GM18867 (cell line): Measurements from ENCODE around the gene BCORL1.

ENCODE experiments used
- ATAC-seq: cut with Tn5 transposase; IDR thresholded peaks from one replicate; pipeline ENCODE4 v1.9.1; 2021; ENCODE audit warnings: mild to moderate bottlenecking, moderate library complexity; ENCODE audit not compliant: unreplicated experiment

Gene BCORL1

DNA sequence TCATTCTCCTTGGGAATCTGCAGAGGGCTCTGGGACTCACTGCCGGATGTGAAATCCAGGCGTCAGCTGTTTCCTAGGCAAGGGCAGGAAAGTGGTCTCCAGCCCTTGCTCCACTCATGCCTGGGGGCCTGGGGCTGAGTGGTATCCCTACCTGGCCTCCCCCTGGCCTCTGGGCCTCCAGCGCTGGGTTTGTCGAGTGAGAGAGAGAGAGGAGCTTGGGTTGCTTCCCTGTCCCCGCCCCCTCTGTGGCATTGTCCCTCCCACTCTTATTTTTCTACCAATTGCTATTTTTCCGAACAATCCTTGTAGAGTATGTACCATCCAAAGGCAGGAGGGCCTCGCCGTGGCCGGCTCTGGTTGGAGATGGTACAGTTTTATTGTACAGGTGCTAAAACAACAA is 74.8 kb downstream of the BCORL1 start:
- no peak for ATAC-seq

DNA sequence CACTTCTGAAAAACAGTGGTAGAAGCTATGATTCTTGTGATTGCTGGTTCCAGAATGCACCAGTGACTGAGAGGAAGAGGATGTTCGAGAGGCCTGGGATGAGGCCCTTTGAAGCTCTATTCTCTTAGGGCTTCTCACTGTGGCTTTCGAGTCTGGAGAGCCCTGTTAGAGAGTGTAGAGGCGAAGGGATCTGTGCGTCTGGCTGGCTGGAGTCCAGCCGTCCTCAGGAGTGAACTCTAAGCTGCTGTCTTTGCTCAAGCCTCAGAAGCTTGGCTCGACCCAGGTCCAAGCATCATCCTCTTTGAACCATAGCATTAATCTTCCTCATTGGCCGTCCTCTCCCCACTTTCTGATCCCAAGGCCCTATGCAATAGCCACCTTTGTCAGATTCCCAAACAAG is 76.2 kb downstream of the BCORL1 start:
- no peak for ATAC-seq

DNA sequence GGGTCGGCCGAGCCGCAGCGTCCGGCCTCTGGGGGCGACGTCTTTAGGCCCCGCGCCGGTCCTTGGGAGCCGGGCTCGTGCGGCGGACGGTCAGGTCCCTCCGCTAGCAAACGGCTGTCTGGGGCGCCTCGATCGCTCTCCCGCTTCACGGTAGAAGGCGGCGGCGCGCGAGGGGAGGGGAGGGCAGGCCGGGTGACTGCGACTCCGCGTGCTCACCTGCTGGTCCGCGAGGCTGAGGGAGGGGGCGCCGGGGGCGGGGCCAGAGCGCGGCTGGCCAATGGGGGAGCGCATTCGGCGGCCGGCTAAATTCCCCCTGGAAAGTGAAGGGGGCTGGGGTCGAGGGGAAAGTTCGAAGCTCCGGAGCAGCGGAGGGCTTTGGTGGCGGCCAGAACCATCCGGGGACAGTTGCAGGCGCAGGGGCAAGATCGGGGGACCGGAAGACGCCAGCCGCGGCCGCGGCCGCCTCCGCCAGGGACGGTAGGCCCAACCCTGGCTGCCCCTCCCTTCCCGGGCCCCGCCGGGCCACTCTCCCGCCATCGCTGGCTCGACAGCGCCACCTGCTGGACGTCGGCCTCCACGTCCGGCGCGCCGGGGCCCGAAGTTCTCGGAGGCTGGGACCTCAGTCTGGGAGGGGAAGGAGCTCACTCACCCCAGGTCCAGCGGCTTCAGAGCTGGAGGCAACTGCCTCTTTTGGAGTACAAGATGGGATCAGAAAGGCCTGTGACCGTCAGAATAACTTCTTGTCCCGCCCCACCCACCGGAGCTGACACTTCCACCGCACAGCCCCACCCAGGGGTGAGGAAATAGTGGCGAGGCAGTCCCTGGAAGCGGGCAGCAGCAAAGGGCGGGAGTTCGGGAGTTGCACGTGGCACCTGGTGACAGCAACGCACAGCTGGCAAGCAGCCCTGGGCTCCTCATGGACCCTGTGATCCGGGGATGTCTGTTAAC is 78.0 kb downstream of the BCORL1 start:
- peak; percentile 90 for ATAC-seq

DNA sequence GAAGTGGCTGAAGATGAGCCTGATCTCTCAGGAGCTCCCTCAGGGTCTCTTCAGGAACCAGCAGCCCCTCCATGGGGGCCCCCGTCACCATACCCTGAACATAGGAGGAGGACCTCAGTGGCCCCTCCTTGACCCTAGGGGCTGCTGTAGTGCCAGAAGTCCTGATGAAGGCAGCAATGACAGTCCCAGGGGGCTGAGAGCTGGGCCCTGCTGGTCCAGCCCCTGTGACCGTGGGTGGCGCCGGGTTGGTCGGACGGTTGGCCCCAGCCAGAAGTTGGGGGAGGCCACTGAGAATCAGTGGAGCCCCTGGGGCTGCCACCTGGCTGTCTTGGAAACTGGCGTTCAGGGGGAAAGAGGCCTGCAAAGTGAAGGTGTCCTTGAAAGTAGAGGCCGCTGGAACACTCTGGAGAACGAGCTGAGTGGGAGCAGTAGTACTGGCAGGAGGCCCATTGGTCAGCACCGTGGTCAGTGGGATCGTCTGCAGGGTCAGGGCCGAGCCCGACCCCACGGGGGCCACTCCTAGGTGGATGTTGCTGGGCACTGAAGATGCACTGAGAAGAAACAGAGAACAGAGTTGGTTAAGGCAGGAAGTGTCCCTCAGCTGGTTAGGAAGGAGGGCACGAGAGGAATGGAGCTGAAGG is 84.7 kb downstream of the BCORL1 start:
- ATAC-seq: no peak

DNA sequence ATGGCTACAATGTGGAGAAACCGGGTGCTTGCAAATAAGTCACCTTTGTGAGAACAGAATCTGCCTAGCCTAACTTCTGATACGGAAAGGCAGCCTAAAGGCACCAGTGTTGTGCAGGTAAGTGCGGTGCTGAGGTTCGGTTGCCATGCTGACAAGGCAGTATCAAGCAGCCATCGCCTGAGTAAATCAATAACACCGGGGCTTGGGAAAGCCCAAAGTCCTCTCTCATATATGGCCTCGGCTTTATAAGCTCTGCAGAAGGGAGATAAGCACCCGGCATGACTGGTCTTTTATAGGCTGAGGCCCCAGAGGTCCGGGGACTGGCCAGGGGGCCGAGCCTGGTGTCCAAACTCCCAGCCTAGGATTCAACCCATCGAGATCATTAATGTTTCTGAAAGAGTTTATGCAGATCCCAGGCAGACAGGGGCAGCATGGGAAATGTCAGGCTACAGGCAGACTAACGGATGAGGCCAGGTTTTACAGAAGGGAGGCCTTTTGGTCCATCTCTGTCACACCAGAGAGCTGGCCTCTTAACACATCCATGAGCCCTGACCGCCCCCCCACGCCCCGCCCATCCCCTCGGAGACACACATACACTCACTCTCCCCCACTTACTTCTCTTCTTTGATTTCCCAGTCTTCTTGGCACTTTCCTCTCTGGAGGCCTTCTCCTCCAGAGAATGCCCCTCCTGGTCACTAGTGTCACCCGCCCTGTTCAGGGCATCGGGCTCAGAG is 89.3 kb downstream of the BCORL1 start:
- no peak for ATAC-seq

DNA sequence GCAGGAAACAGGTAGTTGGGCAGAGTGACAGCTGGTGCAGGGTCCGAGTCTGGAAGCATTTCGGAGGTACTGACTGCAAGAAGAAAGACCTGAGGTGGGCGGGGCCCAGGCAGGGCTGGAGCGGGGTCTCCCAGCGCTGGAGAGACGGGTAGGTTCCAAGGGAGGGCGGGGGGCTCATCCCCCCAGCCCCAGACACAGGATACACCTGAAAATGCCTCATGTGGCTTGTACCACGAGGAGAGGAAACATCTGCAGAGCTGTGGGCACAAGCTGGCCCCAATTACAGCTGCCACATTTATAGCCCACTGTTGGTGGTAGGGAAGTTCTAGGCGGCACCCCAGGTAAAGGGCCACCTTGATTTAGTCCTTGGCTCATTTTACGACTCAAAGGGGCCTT is 89.9 kb downstream of the BCORL1 start:
- ATAC-seq: no peak

DNA sequence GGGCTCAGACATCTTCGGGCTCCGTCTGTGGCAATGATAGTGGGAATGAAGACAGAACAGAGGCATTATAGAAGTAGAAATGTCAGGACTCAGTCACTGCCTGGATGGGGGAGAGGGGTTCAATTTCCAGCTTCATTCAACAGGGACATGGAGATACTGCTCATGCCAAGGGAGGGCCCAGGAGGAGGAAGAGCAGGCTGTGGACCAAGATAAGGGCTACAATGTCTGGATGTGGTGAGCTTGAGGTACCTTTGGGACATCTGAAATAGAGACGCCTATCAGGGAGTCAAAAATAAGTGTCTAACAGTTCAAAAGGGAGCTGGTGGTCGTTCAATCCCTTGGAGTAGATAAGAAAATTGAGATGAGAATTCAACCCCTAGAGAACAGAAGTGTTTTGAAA is 93.3 kb downstream of the BCORL1 start:
- no peak for ATAC-seq

DNA sequence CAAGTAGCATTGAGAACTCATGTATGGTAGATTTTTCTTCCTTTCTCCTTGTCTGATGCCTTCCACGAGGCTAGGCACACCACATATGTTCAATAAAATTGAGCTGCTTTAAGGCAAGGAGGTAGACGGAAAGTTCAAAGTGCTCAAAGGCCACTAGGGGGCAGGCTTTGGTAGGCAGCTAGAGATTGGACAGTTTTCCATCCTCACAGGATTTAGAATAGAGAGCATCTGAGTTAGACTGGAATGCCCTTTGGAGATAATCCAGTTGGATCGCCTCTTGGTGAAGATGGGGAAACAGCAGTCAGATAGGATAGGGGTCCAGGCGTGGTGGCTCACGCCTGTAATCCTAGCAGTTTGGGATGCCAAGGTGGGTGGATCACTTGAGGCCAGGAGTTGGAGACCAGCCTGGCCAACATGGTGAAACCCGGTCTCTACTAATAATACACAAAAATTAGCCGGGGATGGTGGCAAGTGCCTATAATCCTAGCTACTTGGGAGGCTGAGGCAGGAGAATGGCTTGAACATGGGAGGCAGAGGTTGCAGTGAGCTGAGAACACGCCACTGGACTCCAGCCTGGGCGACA is 97.5 kb downstream of the BCORL1 start:
- ATAC-seq: no peak

DNA sequence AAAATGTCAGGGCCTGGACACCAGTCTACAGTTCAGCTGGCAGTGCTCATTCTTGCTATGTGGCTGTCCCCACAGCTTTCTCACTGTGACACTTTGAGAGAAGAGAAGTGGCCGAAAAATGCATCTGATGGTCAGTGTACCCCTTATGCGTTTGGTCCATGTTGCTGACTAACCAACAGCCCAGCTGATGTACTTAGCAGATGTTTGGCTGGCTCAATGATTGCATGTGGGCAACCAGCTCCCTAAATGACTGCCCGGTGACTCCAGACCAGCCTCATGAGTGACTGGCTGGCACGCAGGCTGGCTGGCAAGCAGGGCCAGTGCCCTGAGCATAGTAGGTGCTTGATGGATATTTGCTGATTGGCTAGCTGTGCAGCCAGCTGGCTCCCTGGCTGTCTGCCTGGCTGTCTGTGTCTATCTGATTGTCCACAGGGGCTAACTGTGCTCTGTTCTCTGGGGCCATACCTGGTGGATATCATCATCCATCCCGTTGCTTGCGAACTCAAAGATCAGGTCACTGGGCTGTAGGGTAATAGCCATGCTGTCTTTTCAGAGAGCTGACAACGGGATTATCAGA is 98.4 kb downstream of the BCORL1 start:
- ATAC-seq: no peak

DNA sequence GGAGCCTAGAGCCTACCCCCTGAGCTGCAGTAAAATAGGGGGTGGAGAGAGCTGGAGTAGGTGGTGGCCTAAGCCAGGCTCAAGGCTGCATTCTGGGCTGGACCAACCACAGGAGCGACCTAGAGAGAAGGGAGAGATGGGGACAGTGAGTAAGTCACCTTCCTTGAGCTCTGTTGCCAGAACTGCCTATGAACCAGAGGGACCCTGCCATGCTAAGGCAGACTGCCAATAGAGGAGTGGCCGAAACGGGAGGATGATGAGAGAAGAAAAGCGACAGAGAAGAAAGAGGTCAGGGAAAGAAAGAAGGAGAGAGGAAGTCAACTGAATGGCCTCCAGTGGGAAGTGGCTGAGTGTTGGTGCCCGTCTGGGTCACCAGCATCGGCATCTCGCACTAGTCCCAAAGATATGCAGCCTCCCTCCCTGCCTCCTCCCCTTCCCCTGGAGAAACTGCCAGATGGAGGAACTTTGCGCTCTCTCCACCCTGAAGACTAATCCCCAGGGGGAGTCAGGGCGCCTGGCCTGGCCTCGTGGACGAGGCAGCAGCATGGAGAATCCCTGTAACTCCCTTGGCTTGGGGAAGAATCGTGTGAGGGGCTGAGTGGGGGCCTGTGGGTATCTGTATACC is 99.1 kb downstream of the BCORL1 start:
- no peak for ATAC-seq

DNA sequence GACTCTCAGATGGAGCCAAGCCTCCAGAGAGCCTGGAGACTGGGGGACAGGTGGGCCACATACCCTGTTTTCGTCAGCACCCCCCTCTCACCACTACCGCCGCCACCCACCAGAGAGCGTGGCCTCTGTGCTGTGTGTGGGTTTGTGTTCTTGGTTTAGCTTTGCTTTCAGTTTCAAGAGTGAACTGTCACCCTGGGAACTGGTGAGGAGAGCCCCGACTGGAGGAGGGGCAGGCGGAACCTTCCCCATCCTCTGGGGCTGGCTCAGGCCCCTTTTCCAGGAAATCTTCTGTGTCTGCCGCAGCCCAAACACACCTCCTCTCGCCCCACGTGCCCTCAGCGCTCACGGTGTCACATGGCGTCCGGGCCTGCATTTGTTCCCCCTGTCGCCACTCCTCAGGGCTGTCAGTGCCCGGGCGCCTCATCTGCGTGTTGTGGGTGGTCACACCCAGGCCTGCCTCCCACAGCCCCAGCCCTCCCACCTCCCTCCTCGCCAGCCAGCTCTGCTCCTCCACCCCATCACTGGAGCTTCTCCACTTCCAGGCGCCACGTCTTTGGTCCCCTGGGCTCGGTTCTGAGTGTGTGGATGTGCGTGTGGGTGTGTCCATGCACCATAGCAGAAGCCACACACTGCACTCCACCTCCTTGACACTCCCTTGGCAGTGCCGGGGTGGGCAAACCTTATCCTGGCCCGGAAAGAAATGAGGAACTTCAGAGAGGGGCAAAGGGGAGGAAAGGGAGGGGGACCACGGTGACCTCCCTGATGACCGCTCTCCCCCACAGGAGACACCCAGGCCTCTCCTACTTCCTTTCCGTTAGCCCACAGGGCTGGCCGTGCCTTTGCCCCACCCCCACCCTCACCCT is 100.0 kb downstream of the BCORL1 start:
- ATAC-seq: peak; percentile 71

DNA sequence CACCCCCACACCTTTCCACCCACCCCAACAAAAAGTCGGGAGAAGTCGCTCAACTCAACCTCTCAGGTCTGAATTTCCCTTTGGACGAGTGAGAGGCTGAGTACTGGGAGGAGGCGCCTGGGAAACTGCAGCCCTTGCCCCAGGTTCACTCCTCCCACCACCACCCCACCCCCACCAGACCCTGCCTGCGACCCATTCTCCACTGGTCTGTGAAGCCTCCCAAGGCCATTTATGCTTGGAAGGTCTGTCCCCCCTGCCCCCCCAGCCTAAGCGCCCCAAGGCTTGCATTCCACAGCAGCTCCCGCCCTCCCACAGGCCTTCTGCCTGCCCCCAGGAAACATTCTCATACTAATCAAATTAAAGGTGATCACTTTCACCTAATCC is 100.7 kb downstream of the BCORL1 start:
- no peak for ATAC-seq

DNA sequence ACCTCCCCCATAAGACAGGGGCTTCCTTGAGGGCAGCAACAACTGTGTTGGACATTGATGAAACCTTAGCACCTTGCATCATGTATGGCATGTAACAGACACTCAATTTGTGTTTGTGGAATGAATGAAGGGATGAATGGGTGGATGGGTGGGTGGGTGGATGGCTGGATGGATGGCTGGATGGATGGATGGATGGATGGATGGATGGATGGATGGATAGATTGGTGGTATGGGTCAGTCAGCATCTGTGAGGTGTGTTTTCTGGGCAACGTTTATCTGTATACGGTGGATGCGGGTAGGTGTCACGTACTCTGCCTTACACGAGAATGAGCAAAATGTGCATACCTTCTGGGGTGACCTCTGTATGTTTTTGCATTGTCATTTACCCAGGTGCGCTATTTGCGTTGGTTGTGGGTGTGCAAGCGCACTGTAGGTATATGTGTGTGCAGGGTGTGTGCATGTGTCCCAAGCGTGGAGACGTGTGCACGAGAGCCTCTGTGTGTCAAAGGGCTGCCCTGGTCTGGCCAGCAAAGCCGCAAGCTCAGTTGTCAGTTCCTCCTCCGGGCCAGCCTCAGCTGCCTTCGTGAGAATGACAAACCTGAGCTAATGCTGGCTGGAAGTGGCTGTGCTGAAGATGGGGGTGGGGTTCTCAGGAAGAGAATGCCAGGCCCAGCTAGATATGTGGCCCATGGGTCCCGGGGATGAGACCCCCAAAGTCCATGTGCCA is 101.4 kb downstream of the BCORL1 start:
- no peak for ATAC-seq

DNA sequence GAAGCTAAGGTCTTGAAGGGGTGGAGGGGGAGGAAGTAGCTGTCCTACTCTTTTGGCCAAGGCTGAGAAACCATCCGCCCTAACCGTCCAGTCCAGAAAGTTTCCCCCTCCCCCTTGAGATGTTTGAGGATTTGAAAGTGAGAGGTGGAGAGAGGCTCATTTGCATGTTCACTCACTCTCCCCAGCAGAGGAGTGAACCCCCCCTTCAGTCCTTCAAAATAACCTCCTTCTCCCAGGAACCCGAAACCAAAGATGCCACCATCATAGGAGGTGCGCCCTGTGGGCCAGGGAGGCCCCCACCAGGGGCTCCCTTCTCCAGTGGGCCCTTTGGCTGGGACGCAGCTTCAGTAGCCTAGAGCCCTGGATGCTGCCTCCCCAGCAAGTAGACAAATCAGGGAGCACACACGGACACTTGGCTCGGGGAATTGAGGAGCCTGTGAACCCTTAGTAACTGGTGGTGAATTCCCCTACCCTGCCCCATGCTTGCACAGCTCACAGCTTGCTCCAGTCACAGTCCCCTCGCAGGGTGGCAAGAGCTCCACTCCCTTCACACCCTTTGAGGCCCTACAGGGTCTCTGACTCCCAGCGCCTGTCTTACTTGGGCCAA is 102.3 kb downstream of the BCORL1 start:
- peak; percentile 37 for ATAC-seq

DNA sequence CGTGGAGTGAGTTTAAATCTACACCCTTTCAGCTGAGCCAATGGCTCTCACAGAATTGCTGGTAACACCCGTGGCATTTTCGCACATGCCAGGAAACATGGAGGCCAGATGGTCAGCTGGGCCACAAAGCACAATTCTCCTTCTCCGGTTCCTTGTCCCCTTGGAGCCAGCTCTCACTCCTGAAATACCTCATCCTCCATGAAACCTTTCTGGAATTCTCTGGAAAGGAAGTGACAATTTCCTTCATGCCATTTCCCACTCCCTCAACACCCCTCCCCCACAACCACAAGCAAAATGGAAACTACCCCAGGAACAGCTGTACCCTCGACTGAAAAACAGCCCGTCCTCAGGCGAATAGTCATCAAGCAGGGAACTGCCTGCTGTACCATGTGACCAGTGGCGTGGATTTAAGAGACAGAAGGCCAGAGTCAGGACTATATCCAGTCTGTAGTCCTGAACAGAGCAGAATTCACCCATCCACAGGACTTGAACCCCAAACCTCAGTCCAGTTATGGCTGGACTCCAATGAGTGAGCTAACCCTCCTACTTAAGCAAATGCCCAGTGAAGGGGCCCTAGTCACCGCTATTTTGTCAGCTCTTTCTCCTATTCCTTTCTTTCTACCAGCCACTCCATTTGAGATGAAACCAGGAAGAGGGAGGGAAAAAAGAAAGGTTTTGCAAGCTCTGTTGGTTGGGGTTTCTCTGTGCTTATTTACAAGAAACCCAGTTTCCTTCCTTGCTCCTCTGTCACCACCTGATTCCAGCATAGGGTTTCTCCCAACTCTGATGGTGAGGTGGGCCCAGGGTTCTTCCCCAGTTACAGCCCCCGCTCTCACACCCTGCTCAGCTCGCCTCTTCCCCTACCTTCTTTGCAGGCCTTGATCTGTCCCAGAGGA is 103.4 kb downstream of the BCORL1 start:
- no peak for ATAC-seq

DNA sequence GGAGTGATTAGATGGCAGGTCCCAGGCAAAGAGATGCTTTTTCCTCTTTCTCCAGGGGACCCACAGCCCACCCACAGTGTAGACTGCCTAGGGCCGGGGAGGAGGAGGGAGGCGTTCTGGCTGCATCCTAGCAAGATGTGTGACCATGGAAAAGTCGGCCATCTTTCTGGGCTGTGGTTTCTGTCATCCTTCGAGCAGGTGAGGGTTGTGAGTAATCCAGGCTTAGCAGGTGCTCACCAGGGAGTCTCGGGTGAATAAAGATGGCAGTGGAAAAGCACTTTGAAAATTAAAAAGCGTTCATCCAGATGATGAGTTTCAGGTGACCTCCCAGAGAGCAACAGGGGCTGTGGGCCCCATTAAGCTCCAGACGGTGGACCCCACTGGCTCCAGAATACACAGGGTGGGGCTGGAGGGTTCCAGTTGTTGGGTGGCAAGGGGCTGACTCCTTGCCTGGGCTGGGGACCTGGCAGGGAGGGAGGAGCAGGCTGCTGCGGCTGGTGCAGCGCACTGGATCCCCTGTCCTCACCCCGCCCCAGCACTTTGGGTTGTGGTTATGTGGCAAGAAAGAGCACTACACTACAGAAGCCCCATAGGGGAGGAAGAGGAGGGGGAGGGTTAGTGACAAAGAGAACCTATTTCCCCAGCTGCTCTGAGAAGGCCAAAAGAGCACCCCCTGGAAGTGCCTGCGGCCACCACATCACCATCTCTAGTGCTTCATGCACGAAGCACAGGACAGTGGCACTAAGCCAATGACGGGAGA is 104.2 kb downstream of the BCORL1 start:
- peak; percentile 41 for ATAC-seq

DNA sequence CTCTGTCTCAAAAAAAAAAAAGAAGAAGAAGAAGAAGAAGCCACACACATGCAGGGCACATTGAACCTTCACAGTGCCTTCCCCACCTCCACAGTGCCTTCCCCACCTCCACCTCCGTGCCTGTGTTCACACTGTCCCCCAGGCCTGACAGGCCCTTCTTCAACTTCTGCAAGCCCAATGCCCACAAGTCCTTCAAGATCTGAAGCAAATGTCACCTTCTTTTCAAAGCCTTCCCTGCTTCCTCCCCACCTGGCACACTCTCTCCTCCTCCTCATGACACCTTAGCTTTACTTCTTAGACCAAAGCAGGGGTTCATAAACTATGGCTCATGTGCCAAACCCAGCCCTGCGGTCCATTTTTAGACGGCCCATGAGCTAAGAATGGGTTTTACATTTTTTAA is 107.9 kb downstream of the BCORL1 start:
- ATAC-seq: no peak
